Femur (tissue), 1 donor: ENCODE measurements around the gene CLCC1.
"Not testable (repeated sequence)": the region's sequence is repeated elsewhere in the genome, so short reads cannot be mapped to it uniquely, and the experiment has no call there.

Source experiments
- DNase-seq: peaks from one replicate; pipeline ENCODE4 v3.0.0-alpha.2; 2017

CLCC1 gene

GRCh38 chr1:108963052-108963686 is at the start of gene CLCC1:
Gene CLCC1, minus strand, starts transcription at chr1:108963484. Its CDS starts 13,047 bp downstream, at chr1:108950437.
- DNase-seq: peak; percentile 95

- no peak for DNase-seq
Measured at GRCh38 chr1:109011335-109011734, 48.1 kb upstream of the CLCC1 start.

GRCh38 chr1:108996622-108997021 is 33.3 kb upstream of the CLCC1 start:
- DNase-seq: not testable (repeated sequence)

- DNase-seq: no peak
Measured at GRCh38 chr1:108983114-108983513, 19.8 kb upstream of the CLCC1 start.

GRCh38 chr1:108976658-108977057 is 13.4 kb upstream of the CLCC1 start:
- DNase-seq: no peak

GRCh38 chr1:108972951-108973350 is 9.7 kb upstream of the CLCC1 start:
- DNase-seq: no peak

GRCh38 chr1:108969346-108969745 is 6.1 kb upstream of the CLCC1 start:
- no peak for DNase-seq

GRCh38 chr1:108962681-108963051 is 618 bp downstream of the CLCC1 start:
- peak; percentile 31 for DNase-seq

- no peak for DNase-seq
Measured at GRCh38 chr1:108961752-108962486, 1.4 kb downstream of the CLCC1 start.

- no peak for DNase-seq
Measured at GRCh38 chr1:108961198-108961597, 2.1 kb downstream of the CLCC1 start.

- DNase-seq: no peak
Measured at GRCh38 chr1:108960719-108961118, 2.6 kb downstream of the CLCC1 start.

- no peak for DNase-seq
Measured at GRCh38 chr1:108957888-108958287, 5.4 kb downstream of the CLCC1 start.

- DNase-seq: no peak
Measured at GRCh38 chr1:108955881-108956280, 7.4 kb downstream of the CLCC1 start.

GRCh38 chr1:108955111-108955510 is 8.2 kb downstream of the CLCC1 start:
- DNase-seq: no peak

- no peak for DNase-seq
Measured at GRCh38 chr1:108953452-108953851, 9.8 kb downstream of the CLCC1 start.

- DNase-seq: no peak
Measured at GRCh38 chr1:108951242-108951641, 12.0 kb downstream of the CLCC1 start.

GRCh38 chr1:108949044-108949443 is 14.2 kb downstream of the CLCC1 start:
- no peak for DNase-seq

- no peak for DNase-seq
Measured at GRCh38 chr1:108947871-108948525, 15.3 kb downstream of the CLCC1 start.

GRCh38 chr1:108936170-108936569 is 27.1 kb downstream of the CLCC1 start:
- DNase-seq: no peak

GRCh38 chr1:108933944-108934343 is 29.3 kb downstream of the CLCC1 start:
- DNase-seq: no peak

- DNase-seq: not testable (repeated sequence)
Measured at GRCh38 chr1:108927565-108927964, 35.7 kb downstream of the CLCC1 start.

GRCh38 chr1:108925920-108926319 is 37.4 kb downstream of the CLCC1 start:
- DNase-seq: no peak

GRCh38 chr1:108916788-108917187 is 46.5 kb downstream of the CLCC1 start:
- no peak for DNase-seq
